ENCODE data around the gene PIEZO1.
A peak's percentile ranks its signal among the peaks of the same experiment; 100 is the strongest.

PIEZO1 gene

GRCh38 chr16:88821168-88821850 is 36.3 kb upstream of the PIEZO1 start:
- H3K27ac ChIP-seq = no peak overlapping the region
- TF ChIP-seq ZFX (IDR thresholded peaks at IDR 0.05; ENCODE audit: borderline replicate concordance) (no peak), CTCF (IDR thresholded peaks at IDR 0.05) (peak; percentile 21; the same call in 1 of the 2 replicates)

- no peak for TF ChIP-seq CTCF (IDR thresholded peaks at IDR 0.05)
- TF ChIP-seq ZFX (IDR thresholded peaks at IDR 0.05; ENCODE audit: borderline replicate concordance) = no peak
- no peak overlapping the region for H3K27ac ChIP-seq
These were observed 35.5 kb upstream of the PIEZO1 start for GRCh38 chr16:88820385-88821025.

GRCh38 chr16:88819126-88819525 is 34.1 kb upstream of the PIEZO1 start:
- no peak overlapping the region for H3K27ac ChIP-seq
- TF ChIP-seq ZFX (IDR thresholded peaks at IDR 0.05; ENCODE audit: borderline replicate concordance) (no peak), CTCF (IDR thresholded peaks at IDR 0.05) (no peak)

GRCh38 chr16:88818575-88818874 is 33.5 kb upstream of the PIEZO1 start:
- TF ChIP-seq CTCF (IDR thresholded peaks at IDR 0.05) = no peak
- TF ChIP-seq ZFX (IDR thresholded peaks at IDR 0.05; ENCODE audit: borderline replicate concordance) = no peak
- no peak overlapping the region for H3K27ac ChIP-seq

GRCh38 chr16:88817785-88818574 is 33.0 kb upstream of the PIEZO1 start:
- TF ChIP-seq ZFX (IDR thresholded peaks at IDR 0.05; ENCODE audit: borderline replicate concordance) (no peak), CTCF (IDR thresholded peaks at IDR 0.05) (no peak)
- no peak overlapping the region for H3K27ac ChIP-seq

- TF ChIP-seq ZFX (IDR thresholded peaks at IDR 0.05; ENCODE audit: borderline replicate concordance) = no peak
- no peak for TF ChIP-seq CTCF (IDR thresholded peaks at IDR 0.05)
These were observed 31.9 kb upstream of the PIEZO1 start for GRCh38 chr16:88816736-88817535.

More at GRCh38 chr16:88816736-88817535, 31.9 kb upstream of the PIEZO1 start:
- no peak overlapping the region for H3K27ac ChIP-seq

Data from 22Rv1 (cell line).